Cardiac muscle cell (in vitro differentiated cells and primary cell): Measurements from ENCODE around the gene PARN. TPM values are rescaled to one million over a fixed set of nuclear protein-coding genes. Genes with fewer than 3 reads are reported as not detected.
A peak's percentile ranks its signal among the peaks of the same experiment; 100 is the strongest.
"Not testable (repeated sequence)": the region's sequence is repeated elsewhere in the genome, so short reads cannot be mapped to it uniquely, and the experiment has no call there.

Experiments
- DNase-seq, 2 donors: peaks; one replicate each; pipeline versions ENCODE4 v3.0.0 to v3.0.0-alpha.2; 2010 to 2017; ENCODE audit warnings: low read depth in 1 of 2, low spot score in 1 of 2
- H3K27ac ChIP-seq: fragments of 200-600 bp; sonication (generic); 2 replicates; pipeline ENCODE4 v1.5.1; 2016
- H3K27me3 ChIP-seq: fragments of 200-600 bp; sonication (generic); 2 replicates; pipeline ENCODE4 v1.6.0; 2016; ENCODE audit warnings: control low read depth
- H3K36me3 ChIP-seq: fragments of 200-600 bp; sonication (generic); 2 replicates; pipeline ENCODE4 v1.5.1; 2016; ENCODE audit warnings: control low read depth
- H3K4me1 ChIP-seq: fragments of 200-600 bp; sonication (generic); 2 replicates; pipeline ENCODE4 v1.8.1; 2017; ENCODE audit warnings: low read depth, mild to moderate bottlenecking, mixed run types
- H3K4me3 ChIP-seq: fragments of 200-600 bp; sonication (generic); 2 replicates; pipeline ENCODE4 v1.5.1; 2016; ENCODE audit warnings: mild to moderate bottlenecking
- H3K9me3 ChIP-seq: fragments of 200-600 bp; sonication (generic); 2 replicates; pipeline ENCODE4 v1.5.1; 2017; ENCODE audit warnings: low read depth, mild to moderate bottlenecking, control low read depth
- CTCF ChIP-seq: IDR thresholded peaks from 2 replicates; pipeline ENCODE4 v1.5.1; 2012; ENCODE audit warnings: low read depth, mild to moderate bottlenecking, low read length
- polyA plus RNA-seq: library from polyadenylated mRNA; unstranded; fragments of >200 nt; fragmentation: Nextera tagmentation; extraction: Ambion mirVana; gene quantifications from 2 replicates; pipeline ENCODE4 v1.2.1, GENCODE V29; 2016
- total RNA-seq: library from RNA; depleted of rRNA; stranded (reverse); fragments of >200 nt; gene quantifications from 2 replicates; pipeline ENCODE4 v1.2.3, GENCODE V29; 2016

The PARN gene
- total and polyA plus RNA-seq, 2 experiments from 2014 or later: 22.4 to 36.3 TPM

DNA sequence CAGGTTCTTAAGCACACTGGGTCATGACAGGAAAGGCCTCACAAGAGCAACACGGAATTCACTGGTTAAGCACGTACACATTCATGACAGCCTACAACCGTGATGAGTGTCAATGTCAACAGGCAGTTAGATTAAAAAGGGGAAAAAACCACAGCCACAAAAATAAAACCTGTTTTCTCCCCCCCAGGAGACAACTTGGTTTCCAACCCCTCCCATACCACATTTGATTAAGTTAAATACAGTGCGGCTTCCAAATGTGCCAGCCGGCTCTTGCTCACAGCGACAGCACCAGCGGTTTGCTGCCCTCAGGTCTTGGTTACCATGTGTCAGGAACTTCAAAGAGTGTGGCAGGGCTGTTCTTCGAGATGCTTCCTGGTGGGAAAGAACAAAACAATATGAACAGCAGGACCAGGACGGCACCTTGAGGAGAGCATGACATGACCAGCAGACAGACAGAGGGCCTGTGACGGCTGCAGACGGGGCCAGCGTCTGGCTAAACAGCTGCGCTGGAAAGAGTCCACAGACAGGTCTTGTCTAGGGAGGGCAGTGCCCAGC is 193.6 kb downstream of the PARN start:
- no peaks in the 10 kb centered on the region for H3K9me3 ChIP-seq
- H3K36me3 ChIP-seq: no peaks in the 10 kb centered on the region
- DNase-seq: peak in 1 of 2 donors; percentile 38
- peak overlapping the region; percentile 54 for H3K27ac ChIP-seq
- no peak for TF ChIP-seq CTCF
- no peaks in the 10 kb centered on the region for H3K27me3 ChIP-seq
- no peak overlapping the region for H3K4me3 ChIP-seq
- peaks cover 8% of the 10 kb centered on the region for H3K4me1 ChIP-seq

- no peaks in the 10 kb centered on the region for H3K9me3 ChIP-seq
Measured at GRCh38 chr16:14434860-14435259, 195.2 kb downstream of the PARN start.

DNA sequence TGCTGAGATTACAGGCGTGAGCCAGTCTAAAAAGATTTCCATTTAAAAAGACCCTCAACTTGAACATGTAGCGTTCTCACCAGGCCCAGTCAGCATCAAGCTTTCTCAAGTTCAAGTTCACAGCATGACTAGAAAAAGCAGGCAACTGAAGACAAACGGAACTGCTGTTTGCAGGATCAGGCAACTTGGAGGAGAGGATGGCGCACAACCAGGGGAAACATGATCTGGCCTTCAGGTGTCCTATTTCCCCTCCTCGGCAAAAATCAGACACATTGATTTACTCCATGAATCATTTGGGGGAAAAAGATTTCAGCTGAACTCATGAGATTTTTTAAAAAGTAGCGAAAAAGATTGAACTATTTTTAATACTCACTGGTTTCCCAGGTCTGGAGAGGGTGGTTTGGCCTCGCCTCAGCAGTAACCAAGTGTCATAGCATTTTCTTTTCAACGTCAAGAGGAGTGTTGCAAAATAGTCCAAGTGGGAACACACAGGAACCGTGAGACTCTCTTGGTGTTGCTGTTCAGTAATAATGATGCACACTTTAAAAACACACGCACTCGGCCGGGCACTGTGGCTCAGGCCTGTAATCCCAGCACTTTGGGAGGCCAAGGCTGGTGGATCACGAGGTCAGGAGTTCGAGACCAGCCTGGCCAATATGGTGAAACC is 201.0 kb downstream of the PARN start:
- H3K9me3 ChIP-seq, H3K4me3 ChIP-seq, H3K4me1 ChIP-seq, H3K27ac ChIP-seq, H3K36me3 ChIP-seq, H3K27me3 ChIP-seq, DNase-seq: not testable (repeated sequence)

More at GRCh38 chr16:14434860-14435259, 195.2 kb downstream of the PARN start:
- no peak for TF ChIP-seq CTCF
- H3K4me1 ChIP-seq: peaks cover 8% of the 10 kb centered on the region
- H3K36me3 ChIP-seq: no peaks in the 10 kb centered on the region
- H3K27ac ChIP-seq: no peak overlapping the region
- DNase-seq: no peak
- no peaks in the 10 kb centered on the region for H3K27me3 ChIP-seq
- H3K4me3 ChIP-seq: no peak overlapping the region

- Histone ChIP-seq H3K9me3 (no peaks in the 10 kb centered on the region), H3K36me3 (no peaks in the 10 kb centered on the region), H3K27me3 (no peaks in the 10 kb centered on the region), H3K27ac (no peak overlapping the region), H3K4me1 (no peaks in the 10 kb centered on the region), H3K4me3 (no peak overlapping the region)
- TF ChIP-seq CTCF: no peak
- no peak for DNase-seq
Measured at GRCh38 chr16:14428043-14428442, 202.0 kb downstream of the PARN start.

- Histone ChIP-seq H3K27me3 (no peaks in the 10 kb centered on the region), H3K4me1 (no peaks in the 10 kb centered on the region), H3K36me3 (no peaks in the 10 kb centered on the region), H3K9me3 (no peaks in the 10 kb centered on the region), H3K4me3 (no peak overlapping the region), H3K27ac (no peak overlapping the region)
- DNase-seq: no peak
- no peak for TF ChIP-seq CTCF
Measured at GRCh38 chr16:14427371-14427948, 202.6 kb downstream of the PARN start.

DNA sequence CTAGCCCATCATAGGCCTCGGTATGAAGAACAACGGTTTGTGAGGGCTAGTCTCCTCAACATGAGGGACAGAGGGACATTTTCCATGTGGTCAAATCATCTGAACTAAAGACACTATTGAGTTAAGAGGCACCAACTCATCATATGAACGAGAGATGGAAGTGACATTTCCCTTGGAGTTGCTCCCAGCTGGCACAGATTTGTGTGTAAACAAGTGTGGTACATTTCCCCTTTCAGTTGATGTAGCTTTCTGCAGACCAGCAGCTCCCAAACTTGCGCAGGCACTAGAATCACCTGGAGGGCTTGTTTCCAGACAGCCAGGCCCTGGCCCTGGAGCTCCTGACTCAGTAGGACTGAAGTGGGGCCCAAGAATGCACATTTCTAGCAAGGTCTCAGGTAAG is 205.5 kb downstream of the PARN start:
- Histone ChIP-seq H3K9me3 (no peaks in the 10 kb centered on the region), H3K27ac (no peak overlapping the region), H3K27me3 (no peaks in the 10 kb centered on the region), H3K4me3 (no peak overlapping the region), H3K36me3 (no peaks in the 10 kb centered on the region), H3K4me1 (no peaks in the 10 kb centered on the region)
- no peak for DNase-seq
- no peak for TF ChIP-seq CTCF
